Muscle layer of colon (tissue), 2 donors: ENCODE measurements around the gene ZNF677.
"Not testable (repeated sequence)": the region's sequence is repeated elsewhere in the genome, so short reads cannot be mapped to it uniquely, and the experiment has no call there.

Experiments used
- H3K27ac ChIP-seq: one replicate; pipeline ENCODE4 v1.7.0; 2013; ENCODE audit warnings: low read depth, mild to moderate bottlenecking, low read length, moderate library complexity
- H3K27me3 ChIP-seq, 2 donors: one replicate each; pipeline ENCODE4 v1.7.0; 2013; ENCODE audit warnings: low read length in 2 of 2, mild to moderate bottlenecking in 2 of 2; ENCODE audit not compliant: insufficient read depth in 2 of 2, control insufficient read depth in 1 of 2
- H3K36me3 ChIP-seq: one replicate; pipeline ENCODE4 v1.7.0; 2013; ENCODE audit warnings: mild to moderate bottlenecking, low read length; ENCODE audit not compliant: insufficient read depth
- H3K4me1 ChIP-seq: one replicate; pipeline ENCODE4 v1.7.0; 2013; ENCODE audit warnings: mild to moderate bottlenecking, low read length; ENCODE audit not compliant: insufficient read depth
- H3K4me3 ChIP-seq, 2 donors: one replicate each; pipeline ENCODE4 v1.7.0; 2013; ENCODE audit warnings: low read length in 2 of 2, low read depth in 1 of 2, mild to moderate bottlenecking in 1 of 2, moderate library complexity in 1 of 2
- H3K9ac ChIP-seq: one replicate; pipeline ENCODE4 v1.7.0; 2013; ENCODE audit warnings: low read length
- H3K9me3 ChIP-seq: one replicate; pipeline ENCODE4 v1.7.0; 2013; ENCODE audit warnings: mild to moderate bottlenecking, low read length
- donor health status: abdominal sarcoma.
- donor health status: Adenocarcinoma of cecum.

Gene ZNF677

DNA sequence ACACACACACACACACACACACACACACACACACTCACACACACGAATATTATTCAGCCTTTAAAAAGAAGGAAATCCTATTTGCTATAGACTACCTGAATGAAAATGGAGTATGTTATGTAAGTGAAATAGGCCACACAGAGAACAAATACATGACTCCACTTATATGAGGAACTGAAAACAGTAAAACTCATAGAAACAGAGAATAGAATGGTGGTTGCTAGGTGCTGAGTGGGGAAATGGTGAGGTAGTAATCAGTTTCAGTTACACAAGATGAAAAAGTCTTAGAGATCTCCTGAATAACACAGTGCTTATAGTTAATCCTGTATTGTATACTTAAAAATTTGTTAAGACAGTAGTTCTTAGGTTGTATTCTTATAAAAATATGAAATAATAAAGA lies 8.2 kb downstream of the ZNF677 start:
- Histone ChIP-seq H3K4me3 (no peak overlapping the region), H3K36me3 (peaks cover 60% of the 10 kb centered on the region), H3K27ac (no peak overlapping the region), H3K9me3 (peaks cover 44% of the 10 kb centered on the region), H3K4me1 (no peaks in the 10 kb centered on the region), H3K27me3 (no peaks in the 10 kb centered on the region), H3K9ac (no peak overlapping the region)

DNA sequence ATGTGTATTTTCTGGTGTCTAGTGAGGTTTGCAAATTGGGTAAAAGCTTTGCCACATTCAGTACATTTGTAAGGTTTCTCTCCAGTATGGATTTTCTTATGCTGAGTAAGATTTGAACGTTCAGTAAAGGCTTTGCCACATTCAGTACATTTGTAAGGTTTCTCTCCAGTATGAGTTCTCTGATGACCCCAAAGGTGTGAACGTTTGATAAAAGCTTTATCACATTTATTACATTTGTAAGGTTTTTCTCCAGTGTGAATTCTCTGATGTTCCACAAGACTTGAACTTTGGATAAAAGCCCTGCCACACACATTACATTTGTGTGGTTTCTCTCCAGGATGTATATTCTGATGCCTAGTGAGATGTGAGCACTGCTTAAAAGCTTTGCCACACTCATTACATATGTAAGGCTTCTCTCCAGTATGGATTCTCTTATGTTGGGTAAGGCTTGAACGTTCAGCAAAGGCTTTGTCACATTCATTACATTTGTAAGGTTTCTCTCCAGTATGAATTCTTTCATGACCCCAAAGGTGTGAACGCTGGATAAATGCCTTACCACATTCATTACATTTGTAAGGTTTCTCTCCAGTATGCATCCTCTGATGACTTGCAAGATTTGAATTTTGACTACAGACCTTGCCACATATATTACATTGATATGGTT lies 17.4 kb downstream of the ZNF677 start:
- Histone ChIP-seq H3K4me3 (peak overlapping the region in 1 of 2 donors; percentile 7), H3K9me3 (peaks cover 77% of the 10 kb centered on the region), H3K27ac (no peak overlapping the region), H3K4me1 (no peaks in the 10 kb centered on the region), H3K36me3 (peaks cover 45% of the 10 kb centered on the region), H3K27me3 (no peaks in the 10 kb centered on the region), H3K9ac (no peak overlapping the region)

DNA sequence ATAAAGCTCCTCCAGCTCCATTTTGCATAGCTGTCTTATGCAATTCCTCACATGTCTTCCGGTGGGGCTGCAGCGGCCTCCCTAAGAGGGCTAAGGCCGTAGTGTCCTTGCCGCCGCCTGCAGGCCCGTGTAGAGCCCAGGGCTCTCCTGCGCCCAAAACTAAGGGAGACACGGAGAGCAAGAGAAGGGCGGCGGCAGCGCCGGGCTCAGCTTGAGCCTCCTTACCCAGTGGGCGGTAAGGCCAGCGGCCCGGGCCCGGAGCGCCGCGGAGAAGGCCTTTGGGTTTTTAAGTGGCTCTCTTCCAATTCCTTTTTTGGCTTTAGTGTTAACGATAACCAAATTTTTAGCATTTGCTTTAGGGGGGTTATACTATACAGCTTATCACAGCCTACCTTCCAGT lies 30.1 kb downstream of the ZNF677 start:
- H3K9ac ChIP-seq: no peak overlapping the region
- no peak overlapping the region for H3K4me3 ChIP-seq
- no peaks in the 10 kb centered on the region for H3K36me3 ChIP-seq
- peaks cover 8% of the 10 kb centered on the region for H3K9me3 ChIP-seq
- H3K27me3 ChIP-seq: no peaks in the 10 kb centered on the region
- H3K4me1 ChIP-seq: no peaks in the 10 kb centered on the region
- H3K27ac ChIP-seq: no peak overlapping the region

DNA sequence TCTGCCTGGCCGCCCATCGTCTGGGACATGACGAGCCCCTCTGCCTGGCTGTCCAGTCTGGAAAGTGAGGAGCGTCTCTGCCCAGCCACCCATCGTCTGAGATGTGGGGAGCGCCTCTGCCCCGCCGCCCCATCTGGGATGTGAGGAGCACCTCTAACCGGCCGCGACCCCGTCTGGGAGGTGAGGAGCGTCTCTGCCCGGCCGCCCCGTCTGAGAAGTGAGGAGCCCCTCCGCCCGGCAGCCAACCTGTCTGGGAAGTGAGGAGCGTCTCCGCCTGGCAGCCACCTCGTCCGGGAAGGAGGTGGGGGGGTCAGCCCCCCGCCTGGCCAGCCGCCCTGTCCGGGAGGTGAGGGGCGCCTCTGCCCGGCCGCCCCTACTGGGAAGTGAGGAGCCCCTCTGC lies 32.0 kb downstream of the ZNF677 start:
- H3K27me3 ChIP-seq, H3K27ac ChIP-seq, H3K9ac ChIP-seq, H3K4me3 ChIP-seq, H3K36me3 ChIP-seq, H3K4me1 ChIP-seq: not testable (repeated sequence)
- H3K9me3 ChIP-seq: peaks cover 21% of the 10 kb centered on the region

DNA sequence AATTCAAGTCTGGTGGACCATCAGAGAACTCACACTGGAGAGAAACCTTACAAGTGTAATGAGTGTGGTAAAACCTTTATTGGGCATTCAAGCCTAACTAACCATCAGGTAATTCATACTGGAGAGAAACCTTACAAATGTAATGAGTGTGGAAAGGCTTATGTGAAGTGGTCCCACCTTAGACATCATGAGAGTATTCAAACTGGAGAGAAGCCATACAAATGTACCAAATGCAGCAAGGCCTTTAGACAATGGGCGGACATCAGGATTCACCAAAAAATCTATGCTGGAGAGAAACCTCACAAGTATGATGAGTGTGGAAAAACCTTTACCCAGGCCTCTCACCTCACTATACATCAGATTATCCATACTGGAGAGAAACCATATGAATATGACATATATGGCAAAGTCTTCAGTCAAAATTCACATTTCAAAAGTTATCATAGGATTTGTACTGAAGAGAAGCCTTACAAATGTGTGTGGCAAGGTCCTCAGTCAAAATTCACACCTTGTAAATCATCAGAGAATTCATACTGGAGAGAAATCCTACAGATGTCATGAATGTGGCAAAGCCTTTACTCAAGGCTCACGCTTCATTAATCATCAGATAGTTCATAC lies 41.9 kb downstream of the ZNF677 start:
- no peaks in the 10 kb centered on the region for H3K4me1 ChIP-seq
- no peak overlapping the region for H3K9ac ChIP-seq
- H3K27ac ChIP-seq: no peak overlapping the region
- peak overlapping the region in 1 of 2 donors; percentile 28 for H3K4me3 ChIP-seq
- H3K27me3 ChIP-seq: no peaks in the 10 kb centered on the region
- H3K36me3 ChIP-seq: peaks cover 27% of the 10 kb centered on the region
- peaks cover 69% of the 10 kb centered on the region for H3K9me3 ChIP-seq

DNA sequence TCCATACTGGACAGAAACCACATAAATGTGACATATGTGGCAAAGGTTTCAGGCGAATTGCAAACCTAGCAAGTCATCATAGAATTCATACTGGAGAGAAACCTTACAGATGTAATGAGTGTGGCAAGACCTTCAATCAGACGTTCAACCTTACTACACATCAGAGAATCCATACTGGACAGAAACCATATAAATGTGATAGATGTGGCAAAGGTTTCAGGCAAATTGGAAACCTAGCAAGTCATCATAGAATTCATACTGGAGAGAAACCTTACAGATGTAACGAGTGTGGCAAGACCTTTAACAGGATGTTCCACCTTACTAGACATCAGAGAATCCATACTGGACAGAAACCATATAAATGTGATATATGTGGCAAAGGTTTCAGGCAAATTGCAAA lies 43.1 kb downstream of the ZNF677 start:
- not testable (repeated sequence) for H3K27ac ChIP-seq, H3K4me1 ChIP-seq, H3K27me3 ChIP-seq, H3K9ac ChIP-seq
- peaks cover 68% of the 10 kb centered on the region for H3K9me3 ChIP-seq
- H3K36me3 ChIP-seq: peaks cover 27% of the 10 kb centered on the region
- H3K4me3 ChIP-seq: peak overlapping the region; percentile 3 to 12

DNA sequence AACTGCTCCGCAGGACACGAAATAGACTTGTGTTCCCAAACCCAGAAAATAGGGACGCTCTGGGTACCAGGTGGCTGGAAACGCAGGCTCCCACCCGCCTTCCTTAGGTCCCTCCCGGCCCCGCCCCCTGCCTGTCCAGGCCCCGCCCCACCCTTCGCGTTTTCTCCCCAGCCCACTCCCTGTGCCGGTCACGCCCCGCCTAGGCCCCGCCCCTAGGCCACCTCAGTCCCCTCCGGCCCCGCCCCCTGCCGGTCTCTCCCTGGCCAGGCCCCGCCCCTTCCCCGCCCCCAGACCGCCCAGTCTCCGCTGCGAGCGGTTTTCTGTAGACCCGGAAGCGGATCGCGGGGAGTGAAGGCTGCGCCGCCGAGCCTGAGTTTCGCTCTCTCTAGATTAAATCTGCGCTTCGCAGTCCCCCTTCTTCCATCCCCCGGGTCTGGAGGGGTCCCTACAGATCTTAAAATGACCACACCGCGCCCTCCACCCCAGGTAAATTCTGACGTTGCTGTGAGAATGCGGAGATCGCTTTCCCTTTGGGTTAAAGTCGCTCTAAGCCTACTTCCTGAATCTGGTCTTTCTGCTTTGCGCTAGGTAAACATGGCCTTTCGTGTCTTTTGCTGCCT lies 57.8 kb downstream of the ZNF677 start:
- Histone ChIP-seq H3K9ac (peak overlapping the region; percentile 54), H3K27me3 (no peaks in the 10 kb centered on the region), H3K27ac (peak overlapping the region; percentile 65), H3K9me3 (peaks cover 8% of the 10 kb centered on the region), H3K4me3 (peak overlapping the region; percentile 80 to 82), H3K36me3 (peaks cover 25% of the 10 kb centered on the region), H3K4me1 (peaks cover 16% of the 10 kb centered on the region)

DNA sequence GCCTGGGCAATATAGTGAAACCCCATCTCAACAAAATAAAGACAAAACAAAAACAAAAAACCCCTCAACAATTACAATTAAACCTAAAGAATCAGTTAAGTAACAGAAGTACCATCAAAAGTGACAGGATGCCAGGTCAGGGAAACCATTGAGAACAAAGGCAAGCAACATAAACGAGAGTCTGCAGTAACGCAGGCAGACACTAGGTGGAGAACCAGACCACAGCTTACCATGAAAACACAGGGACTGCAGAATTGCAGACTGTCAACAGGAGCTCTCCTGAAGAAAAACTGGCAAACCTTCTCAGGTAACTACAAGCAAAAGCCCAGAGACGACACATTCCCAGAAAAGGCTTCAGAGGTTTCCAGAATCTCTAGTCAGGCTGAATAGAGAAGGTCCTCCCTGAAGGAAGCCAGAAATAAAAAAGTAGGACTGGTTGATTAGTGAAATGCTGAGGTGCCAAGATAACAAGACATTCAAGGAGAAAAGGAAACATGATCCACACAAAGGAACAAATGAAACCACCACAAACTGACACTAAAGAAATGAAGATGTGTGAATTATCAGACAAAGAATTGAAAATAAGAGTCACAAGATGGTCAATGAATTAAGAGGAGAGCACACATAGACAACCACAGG lies 59.3 kb downstream of the ZNF677 start:
- Histone ChIP-seq H3K9me3 (peaks cover 6% of the 10 kb centered on the region), H3K4me3 (no peak overlapping the region), H3K9ac (no peak overlapping the region), H3K4me1 (peaks cover 16% of the 10 kb centered on the region), H3K27me3 (no peaks in the 10 kb centered on the region), H3K36me3 (peaks cover 13% of the 10 kb centered on the region), H3K27ac (no peak overlapping the region)

DNA sequence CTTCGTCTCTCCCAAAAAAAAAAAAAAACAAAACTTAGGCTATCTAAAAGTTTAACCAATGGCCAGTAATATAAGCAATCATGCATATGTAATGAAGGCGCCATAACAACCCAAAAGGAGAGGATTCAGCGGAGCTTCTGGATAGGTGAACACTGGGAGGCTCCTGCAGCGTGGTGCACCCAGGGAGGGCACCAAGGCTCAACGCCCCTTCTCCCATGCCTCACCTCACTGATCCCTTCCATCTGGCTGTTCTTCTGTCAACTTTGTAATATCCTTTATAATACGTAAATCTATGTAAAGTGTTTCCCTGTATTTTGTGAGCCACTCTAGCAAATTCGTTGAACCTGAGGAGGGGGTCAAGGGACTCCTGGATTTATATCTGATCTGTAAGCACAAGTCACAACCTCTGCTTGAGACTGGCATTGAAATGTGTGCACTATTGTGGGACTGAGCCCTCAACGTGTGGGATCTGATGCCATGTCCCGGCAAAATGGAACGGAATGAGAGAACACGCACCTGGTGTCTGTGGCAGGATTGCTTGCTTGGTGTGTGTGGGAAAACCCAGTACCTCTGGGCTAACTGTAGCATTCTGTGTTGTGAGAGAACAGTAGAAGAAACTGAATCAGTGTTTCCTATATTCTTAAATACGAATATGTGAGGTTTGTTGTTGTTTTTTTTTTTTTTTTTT lies 61.0 kb downstream of the ZNF677 start:
- H3K9ac ChIP-seq: no peak overlapping the region
- peak overlapping the region; percentile 24 for H3K27ac ChIP-seq

DNA sequence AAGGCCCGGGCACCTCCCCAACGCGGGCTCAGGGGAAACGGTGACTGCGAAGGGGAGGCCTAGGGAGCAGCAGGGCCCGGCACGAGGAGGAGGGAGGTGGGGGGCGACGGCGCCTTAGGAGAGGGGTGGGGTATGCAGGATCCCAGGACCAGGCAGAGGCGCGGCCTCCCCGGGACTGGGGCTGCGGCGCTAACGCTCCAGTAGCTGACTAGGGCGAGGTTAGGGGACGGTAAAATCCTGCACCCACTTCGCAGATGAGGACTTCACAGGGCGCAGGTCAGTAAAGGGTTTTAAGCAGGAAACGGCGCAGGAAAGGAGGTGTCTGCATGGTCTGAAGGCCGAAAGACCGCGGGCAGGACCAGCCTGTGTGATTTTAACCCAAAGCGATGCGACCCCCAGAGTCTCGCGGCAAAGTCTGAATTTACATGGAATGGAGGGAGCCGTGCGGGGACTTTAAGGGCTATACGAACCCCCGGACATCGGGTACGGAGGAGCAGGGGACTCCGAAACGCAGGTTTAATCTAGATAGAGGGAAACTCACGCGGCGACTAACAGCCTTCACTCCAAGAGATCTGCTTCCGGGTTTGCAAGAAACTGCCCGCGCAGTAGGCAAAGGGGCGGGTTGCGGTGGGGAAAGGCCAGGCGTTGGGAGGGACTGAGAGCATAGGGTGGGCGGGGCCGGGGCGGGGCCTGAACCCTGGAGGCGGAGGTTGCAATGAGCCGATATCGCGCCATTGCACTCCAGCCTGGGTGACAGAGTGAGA lies 61.7 kb downstream of the ZNF677 start, which contains the start of gene ZNF665:
Gene ZNF665 (minus strand): TSS at position 588 of the 764 bp plus-strand sequence. CDS start 10,460 bp downstream, outside the sequence.
- H3K4me1 ChIP-seq: peaks cover 13% of the 10 kb centered on the region
- H3K27me3 ChIP-seq: no peaks in the 10 kb centered on the region
- peak within 1 kb of the TSS; percentile 80 for H3K27ac ChIP-seq
- peak within 1 kb of the TSS; percentile 86 for H3K9ac ChIP-seq
- no peaks in the 10 kb centered on the region for H3K9me3 ChIP-seq
- no peaks in the 10 kb centered on the region for H3K36me3 ChIP-seq
- peak within 1 kb of the TSS; percentile 73 to 98 for H3K4me3 ChIP-seq

More for the DNA sequence above, 61.0 kb downstream of the ZNF677 start:
- Histone ChIP-seq H3K4me1 (peaks cover 16% of the 10 kb centered on the region), H3K27me3 (no peaks in the 10 kb centered on the region), H3K36me3 (no peaks in the 10 kb centered on the region), H3K9me3 (no peaks in the 10 kb centered on the region), H3K4me3 (peak overlapping the region; percentile 36 to 98)
